ENCODE measurements around the gene OR56B4.

GRCh38 chr11:6099577-6099976, 7.9 kb upstream of the OR56B4 start:
- TF ChIP-seq CTCF (IDR thresholded peaks at IDR 0.05) = no peak
- TF ChIP-seq EP300 (IDR thresholded peaks at IDR 0.05) = no peak
